ES-I3 (cell line): ENCODE results near the gene CAMKMT.

Experiments used
- H3K36me3 ChIP-seq: 2 replicates; pipeline ENCODE4 v1.6.1; 2013; ENCODE audit warnings: mild to moderate bottlenecking, low read length, control low read depth, moderate library complexity; ENCODE audit not compliant: insufficient read depth
- H3K4me1 ChIP-seq: 2 replicates; pipeline ENCODE4 v1.6.1; 2013; ENCODE audit warnings: mild to moderate bottlenecking, control low read depth, low read length; ENCODE audit not compliant: insufficient read depth
- H3K9ac ChIP-seq: 2 replicates; pipeline ENCODE4 v1.6.1; 2013; ENCODE audit warnings: low read depth, mild to moderate bottlenecking, low read length, moderate library complexity
- H3K9me3 ChIP-seq: 2 replicates; pipeline ENCODE4 v1.6.1; 2013; ENCODE audit warnings: mild to moderate bottlenecking, low read length, moderate library complexity; ENCODE audit not compliant: control insufficient read depth, insufficient read depth

CAMKMT gene

DNA sequence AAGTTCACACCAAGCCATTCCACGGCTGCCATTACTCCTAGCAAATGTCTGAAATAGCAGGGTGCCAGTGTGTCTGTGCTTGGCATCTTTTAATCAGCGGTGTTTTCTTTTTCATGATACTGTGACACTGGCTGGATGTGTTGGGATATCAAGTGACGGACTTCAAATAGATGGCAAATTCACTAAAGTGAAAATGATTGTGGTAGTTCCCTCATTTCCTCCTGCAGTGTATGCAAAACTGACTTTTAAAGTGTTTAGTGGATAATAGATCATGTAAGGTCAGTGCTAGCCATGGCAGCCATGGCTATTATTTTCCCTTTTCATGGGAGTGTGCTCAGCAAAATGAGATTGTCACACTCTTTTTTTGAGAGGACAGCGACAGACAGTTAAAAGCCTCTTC lies 318.2 kb downstream of the CAMKMT start:
- no peaks in the 10 kb centered on the region for H3K36me3 ChIP-seq
- no peak overlapping the region for H3K9ac ChIP-seq
- H3K4me1 ChIP-seq: peaks cover 31% of the 10 kb centered on the region
- H3K9me3 ChIP-seq: no peaks in the 10 kb centered on the region

- H3K4me1 ChIP-seq: peaks cover 28% of the 10 kb centered on the region
- H3K36me3 ChIP-seq: no peaks in the 10 kb centered on the region
- no peak overlapping the region for H3K9ac ChIP-seq
- H3K9me3 ChIP-seq: no peaks in the 10 kb centered on the region
Observed at GRCh38 chr2:44680424-44680971, 318.8 kb downstream of the CAMKMT start.

- H3K36me3 ChIP-seq: no peaks in the 10 kb centered on the region
Observed at GRCh38 chr2:44680983-44681531, 319.3 kb downstream of the CAMKMT start.

GRCh38 chr2:44682459-44682858 lies 320.7 kb downstream of the CAMKMT start:
- no peaks in the 10 kb centered on the region for H3K9me3 ChIP-seq
- H3K36me3 ChIP-seq: no peaks in the 10 kb centered on the region
- peaks cover 18% of the 10 kb centered on the region for H3K4me1 ChIP-seq
- H3K9ac ChIP-seq: no peak overlapping the region

More at GRCh38 chr2:44680983-44681531, 319.3 kb downstream of the CAMKMT start:
- H3K4me1 ChIP-seq: peaks cover 23% of the 10 kb centered on the region
- no peak overlapping the region for H3K9ac ChIP-seq
- no peaks in the 10 kb centered on the region for H3K9me3 ChIP-seq

- Histone ChIP-seq H3K9ac (no peak overlapping the region), H3K9me3 (no peaks in the 10 kb centered on the region), H3K4me1 (peaks cover 22% of the 10 kb centered on the region), H3K36me3 (no peaks in the 10 kb centered on the region)
Observed at GRCh38 chr2:44684559-44684958, 322.8 kb downstream of the CAMKMT start.

- Histone ChIP-seq H3K9me3 (no peaks in the 10 kb centered on the region), H3K4me1 (peaks cover 5% of the 10 kb centered on the region), H3K36me3 (no peaks in the 10 kb centered on the region), H3K9ac (no peak overlapping the region)
Observed at GRCh38 chr2:44686561-44686960, 324.8 kb downstream of the CAMKMT start.

DNA sequence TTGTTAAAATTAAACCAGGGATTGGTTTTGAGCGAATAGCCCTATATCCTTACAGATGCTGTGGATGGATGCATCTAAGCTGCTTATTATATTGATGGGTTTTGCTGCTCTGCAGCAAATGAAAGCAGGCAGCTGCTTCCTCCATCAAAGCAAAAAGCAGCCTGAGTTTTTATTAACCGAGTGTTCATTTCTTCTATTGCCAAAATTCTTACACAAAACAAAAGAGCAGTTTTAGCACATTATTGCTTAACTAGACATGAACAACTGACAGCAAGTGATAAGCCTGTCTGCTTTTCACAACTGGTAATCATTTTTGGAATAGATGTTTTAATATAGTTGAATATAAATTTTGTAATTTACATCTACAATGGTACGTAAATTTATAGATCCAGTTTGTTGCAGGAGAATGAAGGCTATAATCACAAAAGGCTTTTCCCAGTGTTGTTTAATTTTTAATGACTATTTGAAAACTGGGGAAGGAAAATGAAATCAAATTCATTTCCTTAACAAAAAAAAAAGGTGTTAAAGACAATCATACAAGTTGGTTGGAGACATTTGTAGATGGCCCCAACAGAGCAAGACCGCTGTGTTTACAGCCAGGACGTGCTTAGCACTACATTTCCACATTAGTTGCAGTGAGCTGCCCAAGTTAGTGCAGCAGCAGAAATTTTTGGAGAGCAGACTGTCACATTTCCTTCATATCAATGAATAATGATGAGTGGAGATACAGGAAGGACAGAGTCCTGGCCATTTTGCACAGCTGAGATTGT lies 326.1 kb downstream of the CAMKMT start:
- H3K36me3 ChIP-seq: no peaks in the 10 kb centered on the region
- H3K9ac ChIP-seq: no peak overlapping the region
- H3K9me3 ChIP-seq: no peaks in the 10 kb centered on the region
- H3K4me1 ChIP-seq: 0 out of 2 replicates have a peak, but pooled peaks cover 4% of the 10 kb centered on the region

DNA sequence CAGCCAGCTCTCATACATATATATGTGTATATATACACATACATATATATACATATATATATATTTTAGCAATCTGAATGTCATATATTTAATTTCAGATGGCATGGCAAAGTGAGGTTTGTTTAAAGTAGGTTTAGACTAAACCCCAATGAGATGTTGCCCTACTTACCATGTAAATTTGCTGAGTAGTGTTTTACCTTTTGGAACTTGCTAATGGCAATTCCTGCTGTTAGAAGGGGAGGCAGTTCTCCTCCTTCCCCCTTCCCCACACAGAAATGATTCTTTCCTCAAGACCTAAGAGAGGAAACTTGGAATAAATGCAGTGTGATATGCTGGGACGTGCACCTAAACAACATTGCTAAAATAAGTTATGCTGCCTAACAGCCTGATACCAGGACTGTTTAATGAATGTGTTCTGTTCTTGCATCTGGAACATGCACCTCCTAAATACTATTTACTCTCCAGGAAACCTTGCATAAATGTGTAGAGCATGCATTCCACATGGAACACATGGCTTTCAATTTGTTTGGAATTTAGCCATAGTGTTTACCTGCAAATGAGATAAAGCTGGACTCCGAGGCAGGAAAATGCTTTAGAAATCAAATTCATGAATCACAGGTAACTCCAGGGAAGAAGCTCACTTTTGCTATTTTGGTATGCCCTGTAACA lies 326.8 kb downstream of the CAMKMT start:
- Histone ChIP-seq H3K4me1 (0 out of 2 replicates have a peak, but pooled peaks cover 4% of the 10 kb centered on the region), H3K9ac (no peak overlapping the region), H3K36me3 (no peaks in the 10 kb centered on the region), H3K9me3 (no peaks in the 10 kb centered on the region)

- Histone ChIP-seq H3K9ac (no peak overlapping the region), H3K36me3 (no peaks in the 10 kb centered on the region), H3K9me3 (no peaks in the 10 kb centered on the region), H3K4me1 (0 out of 2 replicates have a peak, but pooled peaks cover 4% of the 10 kb centered on the region)
Observed at GRCh38 chr2:44689516-44689915, 327.8 kb downstream of the CAMKMT start.

DNA sequence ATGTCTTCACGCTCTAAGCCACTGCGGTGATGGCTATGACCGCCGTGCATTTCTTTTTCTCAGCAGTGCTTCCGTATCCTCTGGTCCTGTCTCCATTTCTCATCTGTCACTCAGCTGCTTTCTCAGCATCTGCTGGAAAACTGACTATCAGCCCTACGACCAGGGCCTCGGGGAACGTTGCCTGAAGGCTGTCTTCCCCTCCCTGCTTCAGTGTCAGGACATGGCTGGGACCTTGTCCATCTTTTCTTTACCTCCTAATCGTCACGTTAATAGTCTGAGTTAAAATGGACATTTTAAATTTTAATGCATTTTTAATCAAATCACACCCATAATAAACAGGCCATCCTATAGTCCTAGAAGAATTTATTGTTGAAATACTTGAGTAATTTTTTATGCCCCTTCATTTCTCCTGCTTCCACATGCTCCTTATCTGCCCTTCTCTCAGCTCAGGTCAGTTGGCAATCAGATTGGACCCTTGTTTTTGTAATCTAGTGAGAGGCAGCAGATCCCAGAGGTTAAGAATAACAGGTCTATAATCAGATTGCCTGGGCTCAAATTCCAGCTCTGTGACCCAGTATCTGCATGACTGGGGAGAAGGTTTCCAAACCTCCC lies 329.5 kb downstream of the CAMKMT start:
- 0 out of 2 replicates have a peak, but pooled peaks cover 4% of the 10 kb centered on the region for H3K4me1 ChIP-seq
- no peak overlapping the region for H3K9ac ChIP-seq
- no peaks in the 10 kb centered on the region for H3K36me3 ChIP-seq
- no peaks in the 10 kb centered on the region for H3K9me3 ChIP-seq

GRCh38 chr2:44692821-44693220 lies 331.1 kb downstream of the CAMKMT start:
- Histone ChIP-seq H3K36me3 (no peaks in the 10 kb centered on the region), H3K4me1 (0 out of 2 replicates have a peak, but pooled peaks cover 4% of the 10 kb centered on the region), H3K9me3 (no peaks in the 10 kb centered on the region), H3K9ac (no peak overlapping the region)

- H3K36me3 ChIP-seq: no peaks in the 10 kb centered on the region
- H3K9ac ChIP-seq: no peak overlapping the region
- peaks cover 1% of the 10 kb centered on the region; the same call in 1 of the 2 replicates for H3K4me1 ChIP-seq
- no peaks in the 10 kb centered on the region for H3K9me3 ChIP-seq
Observed at GRCh38 chr2:44700824-44701223, 339.1 kb downstream of the CAMKMT start.

DNA sequence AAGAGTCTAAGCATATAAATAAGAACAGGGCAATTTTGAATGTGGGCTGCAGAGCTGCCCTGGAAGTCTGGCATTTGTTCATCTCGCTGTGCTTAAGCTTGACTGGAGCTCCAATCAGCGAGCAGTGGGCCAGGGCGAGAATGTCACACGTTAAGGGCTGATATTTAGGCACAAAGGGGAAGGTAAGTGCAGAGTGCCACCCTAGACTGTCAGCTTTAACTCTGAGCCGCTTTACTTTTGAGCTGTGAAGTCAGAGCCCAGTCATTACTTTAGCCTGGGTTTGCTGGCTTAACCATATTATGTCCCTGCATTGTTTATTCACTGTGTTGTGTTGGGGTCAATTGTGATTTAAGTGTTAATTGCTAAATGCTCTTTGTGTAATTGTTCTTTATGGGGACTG lies 343.6 kb downstream of the CAMKMT start:
- Histone ChIP-seq H3K36me3 (no peaks in the 10 kb centered on the region), H3K9me3 (no peaks in the 10 kb centered on the region), H3K9ac (no peak overlapping the region), H3K4me1 (peaks cover 38% of the 10 kb centered on the region)

- Histone ChIP-seq H3K9me3 (no peaks in the 10 kb centered on the region), H3K36me3 (no peaks in the 10 kb centered on the region), H3K4me1 (peaks cover 38% of the 10 kb centered on the region), H3K9ac (no peak overlapping the region)
Observed at GRCh38 chr2:44705876-44706480, 344.2 kb downstream of the CAMKMT start.
